Stimulated activated CD8-positive, alpha-beta memory T cell treated with anti-CD3 and anti-CD28 coated beads, Interleukin-7, amount 100 ng/mL, for 1 hour (primary cell): Measurements from ENCODE around the gene KANSL1.

ENCODE experiments used
- DNase-seq, 2 donors: peaks; one replicate each; pipeline ENCODE4 v3.0.0-alpha.2; 2020; ENCODE audit warnings: low read depth in 2 of 2

The KANSL1 gene

GRCh38 chr17:45980855-45981254 is 212.4 kb downstream of the KANSL1 start:
- no peak for DNase-seq
